ENCODE results near the gene SLX4IP.
A peak's percentile ranks its signal among the peaks of the same experiment; 100 is the strongest.

Gene SLX4IP

GRCh38 chr20:10498200-10498599, 63.1 kb downstream of the SLX4IP start:
- DNase-seq = no peak

DNA sequence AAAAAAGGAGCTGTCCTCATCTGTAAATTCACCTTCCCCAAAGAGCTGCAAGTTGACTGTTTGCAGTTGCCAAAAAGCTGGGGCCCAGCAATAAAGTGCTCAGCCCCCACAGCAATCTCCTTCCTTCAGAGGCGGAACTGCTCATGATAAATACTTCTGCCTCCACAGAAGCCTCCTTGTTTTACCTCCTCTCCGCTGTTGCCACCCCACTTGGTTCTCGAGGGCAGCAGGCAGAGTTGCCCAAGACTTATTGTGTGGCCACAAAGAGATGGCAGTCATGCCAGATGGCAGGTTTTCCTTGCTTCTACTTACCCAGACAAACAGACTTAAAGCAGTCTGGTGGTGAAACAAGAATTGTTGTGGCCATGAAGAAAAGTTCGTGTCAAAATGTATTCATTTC, 66.3 kb downstream of the SLX4IP start:
- peak; percentile 20 for DNase-seq

- peak; percentile 25 for DNase-seq
Observed at GRCh38 chr20:10502098-10502526, 67.0 kb downstream of the SLX4IP start.

GRCh38 chr20:10504608-10504993, 69.5 kb downstream of the SLX4IP start:
- DNase-seq = no peak

DNA sequence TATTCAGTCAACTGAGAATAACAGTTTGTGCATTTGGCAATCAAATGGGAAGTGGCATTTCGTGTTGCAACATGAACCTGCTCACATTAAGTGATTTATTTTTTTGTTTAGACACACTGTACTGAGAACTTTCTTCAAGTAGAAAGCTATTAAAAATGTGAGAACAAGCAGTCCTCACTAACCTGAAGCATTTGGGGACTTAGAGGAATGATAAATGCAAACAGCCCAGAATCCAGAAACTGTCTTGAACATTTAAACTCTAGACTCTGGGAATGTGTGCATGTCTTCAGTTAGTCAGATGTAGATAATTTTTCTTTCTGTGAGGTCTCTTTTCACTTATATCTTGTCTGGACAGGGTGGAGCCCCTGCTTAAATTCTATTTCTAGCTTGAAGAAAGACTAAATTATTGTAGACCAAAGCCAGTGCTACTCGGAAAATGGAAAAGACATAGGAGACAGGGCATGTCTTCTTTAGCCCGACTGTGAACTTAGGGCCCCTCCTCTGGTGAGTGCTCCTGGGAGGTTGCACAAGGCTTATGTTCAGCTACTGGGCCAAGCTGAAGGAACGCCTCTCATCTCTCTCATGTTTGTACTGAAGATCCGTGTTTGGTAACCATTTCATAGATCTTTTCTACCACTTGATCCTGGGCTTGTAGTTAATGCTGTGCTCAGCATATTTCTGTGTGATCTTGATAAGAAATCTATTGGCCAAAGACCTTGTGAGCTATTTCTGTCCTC, 70.1 kb downstream of the SLX4IP start:
- no peak for DNase-seq

DNA sequence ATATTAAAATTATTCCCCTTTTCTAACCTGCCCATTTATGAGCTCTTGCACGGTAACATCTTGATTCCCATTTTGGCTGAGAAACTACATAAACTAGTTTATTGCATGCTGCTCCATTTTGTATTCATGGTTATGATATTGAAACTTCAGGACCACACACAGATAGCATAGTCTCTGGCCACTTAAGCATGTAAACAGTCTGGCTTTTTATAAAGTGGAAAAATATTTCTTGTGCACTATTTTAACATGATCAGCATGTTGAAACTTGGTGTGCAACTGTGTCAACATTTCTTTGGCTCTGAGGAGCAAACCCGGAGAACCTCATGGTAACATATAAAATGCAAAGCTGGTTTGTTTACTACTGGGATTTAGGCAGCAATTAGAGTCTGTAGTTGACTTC, 70.7 kb downstream of the SLX4IP start:
- no peak for DNase-seq

DNA sequence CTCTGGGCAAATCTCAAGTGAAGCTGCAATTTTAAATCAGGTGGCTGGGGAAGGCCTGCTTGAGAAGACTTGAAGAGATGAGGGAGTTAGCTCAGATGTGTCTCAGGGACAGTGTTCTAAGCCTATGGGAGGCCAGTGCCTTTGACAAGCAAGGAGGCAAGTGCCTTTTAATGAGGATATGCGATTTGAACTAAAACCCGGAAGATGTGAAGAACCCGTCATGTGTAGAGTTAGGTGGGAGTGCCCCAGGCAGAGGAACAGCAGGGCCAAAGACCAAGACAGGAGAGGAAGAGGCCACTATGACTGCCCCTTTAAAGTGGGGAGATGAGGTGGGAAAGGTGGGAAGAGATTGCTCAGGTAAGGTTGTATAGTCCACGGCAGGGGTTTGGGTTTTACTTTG, 71.9 kb downstream of the SLX4IP start:
- DNase-seq = no peak

DNA sequence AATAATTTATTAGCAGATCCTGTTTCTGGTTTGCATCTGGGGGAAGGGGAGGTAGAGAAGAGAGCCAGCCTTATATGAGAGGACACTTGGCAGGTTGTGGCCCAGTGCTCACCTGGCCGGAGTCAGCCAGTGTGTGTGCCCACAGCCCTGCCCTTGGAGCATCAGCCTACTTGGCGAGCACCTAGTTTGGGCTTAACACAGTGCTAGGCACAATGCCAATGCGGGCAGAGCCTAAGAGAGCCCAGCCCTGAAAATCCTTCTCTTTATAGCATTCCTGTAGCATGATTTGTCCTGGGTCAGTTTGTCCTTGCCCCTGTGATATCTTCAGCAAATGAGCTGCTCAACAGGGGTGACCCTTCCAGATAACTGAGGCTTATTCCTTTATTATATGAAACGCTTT, 73.0 kb downstream of the SLX4IP start:
- DNase-seq = no peak

GRCh38 chr20:10508468-10509251, 73.6 kb downstream of the SLX4IP start:
- no peak for DNase-seq

GRCh38 chr20:10509376-10509775, 74.3 kb downstream of the SLX4IP start:
- no peak for DNase-seq

DNA sequence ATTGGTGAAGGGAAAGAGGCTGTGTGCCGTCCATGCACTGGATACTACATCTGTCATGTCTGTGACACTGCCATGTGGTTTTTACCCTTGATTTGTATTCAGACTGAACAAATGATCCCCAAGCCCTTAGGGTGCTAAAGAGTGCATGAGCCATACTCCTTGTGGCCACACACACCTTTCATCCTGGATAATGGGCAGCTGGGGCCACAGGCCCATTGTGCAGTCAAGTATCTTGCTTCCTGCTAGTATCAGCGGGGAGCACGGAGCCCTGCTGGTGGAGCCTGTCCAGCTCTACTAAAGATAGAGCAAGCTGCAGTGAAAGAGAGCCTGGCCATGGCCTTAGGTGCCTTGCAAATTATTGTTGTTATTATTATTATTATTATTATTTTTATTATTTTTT, 75.1 kb downstream of the SLX4IP start:
- DNase-seq = no peak

- DNase-seq = no peak
Observed at GRCh38 chr20:10511170-10511508, 76.0 kb downstream of the SLX4IP start.

DNA sequence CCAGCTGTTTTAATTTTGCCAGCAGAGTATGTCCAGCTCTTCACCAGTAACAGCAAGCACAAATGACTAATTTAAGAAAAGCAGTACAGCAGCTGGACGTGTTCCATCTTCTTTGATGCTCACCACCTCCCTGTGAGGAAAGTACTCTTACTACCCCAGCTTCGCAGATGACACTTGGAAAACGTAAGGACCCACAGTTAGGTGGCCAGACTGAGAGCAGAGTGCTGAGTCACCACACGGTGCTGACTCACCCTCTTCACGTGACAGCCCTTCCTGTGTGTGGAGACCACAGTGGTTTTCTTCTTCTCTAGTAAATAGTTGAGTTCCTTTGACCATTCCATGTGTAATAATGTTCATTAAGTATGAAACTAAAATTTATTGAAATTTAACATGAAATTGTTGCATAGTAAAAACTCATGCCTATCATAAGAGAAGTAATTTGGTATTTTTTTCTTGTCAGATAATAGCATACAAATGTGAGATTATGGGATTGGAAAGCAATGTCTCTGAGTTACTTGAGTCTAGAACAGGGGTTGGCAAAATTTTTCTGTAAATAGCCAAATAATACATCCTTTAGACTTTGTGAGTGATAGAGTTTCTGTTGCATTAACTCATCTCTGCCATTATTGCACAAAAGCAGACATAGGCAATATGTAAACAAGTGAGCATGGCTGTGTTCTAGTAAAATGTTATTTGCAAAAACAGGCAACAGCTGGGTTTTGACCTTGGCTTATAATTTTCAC, 76.6 kb downstream of the SLX4IP start:
- DNase-seq = peak; percentile 92

- DNase-seq = no peak
Observed at GRCh38 chr20:10513061-10513460, 78.0 kb downstream of the SLX4IP start.

- peak; percentile 63 for DNase-seq
Observed at GRCh38 chr20:10513931-10514575, 78.9 kb downstream of the SLX4IP start.

DNA sequence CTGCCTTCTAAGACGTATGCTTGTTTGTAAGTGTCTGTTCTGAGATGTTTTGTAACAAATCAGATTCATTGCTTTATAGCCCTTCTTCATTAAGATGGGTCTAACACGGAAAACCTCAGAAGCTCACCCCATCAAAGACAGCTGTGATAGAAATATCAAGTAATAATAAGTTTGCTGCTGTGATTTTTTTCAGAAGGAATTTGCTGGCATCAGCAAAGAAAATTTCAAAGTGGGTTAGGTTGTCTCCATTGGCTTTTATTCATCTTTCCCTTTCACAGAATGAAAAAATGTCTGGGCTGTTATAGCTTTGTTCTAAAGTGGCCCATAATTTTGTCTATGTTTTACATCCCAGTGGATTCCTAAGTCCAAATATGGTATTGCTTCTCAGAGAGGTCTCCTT, 81.4 kb downstream of the SLX4IP start:
- no peak for DNase-seq

DNA sequence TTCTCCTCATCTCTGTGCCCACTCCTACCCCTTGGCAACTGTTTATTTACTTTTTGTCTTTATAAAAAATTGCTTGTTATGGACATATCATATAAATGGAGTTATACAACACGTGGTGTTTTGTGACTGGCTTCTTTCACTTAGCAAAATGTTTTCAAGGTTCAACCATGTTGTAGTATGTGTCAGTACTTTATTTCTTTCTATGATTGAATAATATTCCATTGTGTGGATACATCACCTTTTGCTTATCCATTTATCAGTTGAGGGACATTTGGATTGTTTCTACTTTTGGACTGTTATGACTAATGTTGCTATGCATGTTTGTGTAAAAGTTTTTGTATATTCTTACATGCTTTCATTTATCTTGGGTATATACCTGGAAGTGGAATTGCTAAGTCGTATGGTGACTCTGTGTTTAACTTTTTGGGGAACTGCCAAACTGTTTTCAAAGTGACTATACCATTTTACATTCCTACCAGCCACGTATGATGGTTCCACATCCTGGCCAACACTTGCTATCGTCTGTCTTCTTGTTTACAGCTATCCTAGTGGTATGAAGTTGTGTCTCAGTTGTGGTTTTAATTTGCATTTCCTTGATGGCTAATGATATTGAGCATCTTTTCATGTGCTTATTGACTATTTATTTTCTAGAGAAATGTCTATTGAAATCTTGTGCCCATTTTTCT, 84.4 kb downstream of the SLX4IP start:
- peak; percentile 45 for DNase-seq

GRCh38 chr20:10520528-10520927, 85.4 kb downstream of the SLX4IP start:
- DNase-seq = no peak

DNA sequence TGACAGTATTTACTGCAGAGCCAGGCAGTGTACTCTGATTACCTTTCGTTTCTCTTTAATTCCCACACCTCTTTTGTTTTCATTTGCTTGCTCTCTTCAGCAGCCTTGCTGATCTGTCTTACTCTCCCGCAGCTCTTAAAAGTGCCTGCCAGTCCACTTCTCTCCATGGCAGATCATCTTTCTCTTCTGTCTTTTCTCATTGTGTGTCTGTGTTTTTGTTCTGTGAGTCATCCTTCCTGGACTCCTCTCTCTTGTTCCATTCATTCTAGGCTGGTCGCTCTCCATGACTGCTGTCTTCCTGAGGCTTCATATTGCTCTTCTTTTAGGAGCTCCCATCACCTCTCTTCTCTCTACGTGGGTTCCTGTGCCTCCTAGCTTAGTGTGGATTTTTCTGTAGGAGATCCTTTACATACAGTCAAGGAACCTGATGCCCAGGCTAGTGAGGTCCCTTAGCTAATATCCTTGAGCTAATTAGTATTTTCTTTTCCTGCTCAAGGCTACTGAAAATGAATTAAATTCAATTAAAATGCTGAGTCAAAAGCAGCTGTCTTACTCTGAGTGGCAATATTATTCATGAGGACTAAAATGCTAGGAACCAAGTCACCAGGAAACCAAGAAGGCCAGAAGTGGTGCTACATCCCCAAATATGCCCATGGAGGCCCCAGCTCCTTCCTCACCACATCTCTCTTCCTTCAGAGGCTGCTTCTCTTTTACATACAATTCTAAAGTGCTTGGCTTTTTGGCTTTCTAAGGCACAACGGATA, 86.1 kb downstream of the SLX4IP start:
- DNase-seq = peak; percentile 35

GRCh38 chr20:10521836-10522235, 86.7 kb downstream of the SLX4IP start:
- no peak for DNase-seq

DNA sequence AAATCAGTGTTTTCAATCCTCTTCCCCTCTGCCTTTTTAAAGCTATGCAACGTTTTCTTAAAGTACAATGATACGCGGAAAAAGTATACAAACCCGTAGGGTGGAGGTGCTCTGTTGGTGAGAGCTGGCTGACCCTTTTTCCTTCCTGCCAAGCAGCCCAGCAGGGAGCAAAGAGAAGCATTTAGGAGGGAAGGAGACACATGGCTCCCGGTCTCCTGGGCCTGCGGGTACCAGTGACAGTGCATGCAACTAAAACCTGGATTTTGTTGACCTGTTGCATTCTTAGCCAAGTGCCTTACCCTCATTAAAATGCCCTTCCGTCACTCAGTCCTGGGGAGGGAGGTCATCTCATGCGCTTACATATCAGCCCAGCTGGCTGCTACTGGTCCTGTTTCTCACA, 87.2 kb downstream of the SLX4IP start:
- DNase-seq = no peak

GRCh38 chr20:10523443-10523842, 88.3 kb downstream of the SLX4IP start:
- no peak for DNase-seq

All from activated CD4-positive, alpha-beta T cell treated with anti-CD3 and anti-CD28 coated beads, Interleukin-10, Interleukin-2, amounts not matched to agents 100 ng/mL and 50 ng/mL, durations not matched to agents 16 hours and 8 hours (primary cell).